Fibroblast of lung (primary cell): ENCODE data around the gene FCRL5.

ENCODE experiments used
- EZH2 ChIP-seq: IDR thresholded peaks from 2 replicates; pipeline ENCODE4 v1.5.1; 2012; ENCODE audit warnings: low read length, control low read depth, mild to moderate bottlenecking; ENCODE audit errors: missing control alignments
- TF ChIP-seq, protein P1 (sequence below), 2 donors: IDR thresholded peaks in 1 of 2; conservative IDR thresholded peaks in 1 of 2; 1 replicate in 1 of 2; 2 replicates in 1 of 2; pipeline ENCODE4 v1.5.1; 2011 to 2012; ENCODE audit warnings: low read length in 2 of 2, control low read depth in 1 of 2, inconsistent platforms in 1 of 2, low read depth in 1 of 2, mild to moderate bottlenecking in 1 of 2

DNA sequence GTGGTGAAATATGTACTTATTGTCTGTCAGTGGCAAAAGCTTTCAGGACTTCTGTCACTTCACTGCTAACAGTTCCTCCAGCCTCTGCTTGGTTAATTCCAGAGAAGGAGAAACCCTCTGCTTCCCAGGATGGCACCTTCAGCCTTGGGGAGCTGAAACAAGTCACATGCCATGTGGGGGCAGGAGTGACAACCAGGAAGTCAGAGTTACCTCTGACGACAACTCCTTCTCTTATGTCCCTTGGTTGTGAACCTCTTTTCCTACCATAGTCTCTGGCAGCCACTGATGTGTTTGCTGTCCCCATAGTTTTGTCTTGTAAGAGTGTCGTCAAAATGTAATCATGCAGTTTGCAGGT lies 53.6 kb downstream of the FCRL5 start:
- TF ChIP-seq EZH2, result no peak
- TF ChIP-seq, protein P1, sequence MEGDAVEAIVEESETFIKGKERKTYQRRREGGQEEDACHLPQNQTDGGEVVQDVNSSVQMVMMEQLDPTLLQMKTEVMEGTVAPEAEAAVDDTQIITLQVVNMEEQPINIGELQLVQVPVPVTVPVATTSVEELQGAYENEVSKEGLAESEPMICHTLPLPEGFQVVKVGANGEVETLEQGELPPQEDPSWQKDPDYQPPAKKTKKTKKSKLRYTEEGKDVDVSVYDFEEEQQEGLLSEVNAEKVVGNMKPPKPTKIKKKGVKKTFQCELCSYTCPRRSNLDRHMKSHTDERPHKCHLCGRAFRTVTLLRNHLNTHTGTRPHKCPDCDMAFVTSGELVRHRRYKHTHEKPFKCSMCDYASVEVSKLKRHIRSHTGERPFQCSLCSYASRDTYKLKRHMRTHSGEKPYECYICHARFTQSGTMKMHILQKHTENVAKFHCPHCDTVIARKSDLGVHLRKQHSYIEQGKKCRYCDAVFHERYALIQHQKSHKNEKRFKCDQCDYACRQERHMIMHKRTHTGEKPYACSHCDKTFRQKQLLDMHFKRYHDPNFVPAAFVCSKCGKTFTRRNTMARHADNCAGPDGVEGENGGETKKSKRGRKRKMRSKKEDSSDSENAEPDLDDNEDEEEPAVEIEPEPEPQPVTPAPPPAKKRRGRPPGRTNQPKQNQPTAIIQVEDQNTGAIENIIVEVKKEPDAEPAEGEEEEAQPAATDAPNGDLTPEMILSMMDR (conservative IDR thresholded peaks at IDR 0.05 in 1 of 2, IDR thresholded peaks at IDR 0.05 in 1 of 2; ENCODE audit: low read depth in 1 of 2, low read length in 2 of 2), result no peak
